Osteocyte (in vitro differentiated cells): ENCODE data around the gene TCERG1L. TPM values are rescaled to one million over a fixed set of nuclear protein-coding genes. Genes with fewer than 3 reads are reported as not detected.

Experiments used
- DNase-seq: peaks from one replicate; pipeline ENCODE4 v3.0.0; 2021; ENCODE audit warnings: mixed read lengths; ENCODE audit not compliant: unreplicated experiment; ENCODE audit errors: extremely low spot score
- H3K27ac Mint-ChIP-seq: one replicate; pipeline ENCODE4 v1.8.0; 2021; ENCODE audit warnings: mild to moderate bottlenecking, mixed read lengths; ENCODE audit not compliant: unreplicated experiment
- H3K27me3 Mint-ChIP-seq: one replicate; pipeline ENCODE4 v1.8.0; 2021; ENCODE audit warnings: mixed read lengths; ENCODE audit not compliant: unreplicated experiment
- H3K36me3 Mint-ChIP-seq: one replicate; pipeline ENCODE4 v1.8.0; 2021; ENCODE audit warnings: mixed read lengths; ENCODE audit not compliant: unreplicated experiment
- H3K4me1 Mint-ChIP-seq: one replicate; pipeline ENCODE4 v1.8.0; 2021; ENCODE audit warnings: mixed read lengths; ENCODE audit not compliant: unreplicated experiment
- H3K4me3 Mint-ChIP-seq: one replicate; pipeline ENCODE4 v1.8.0; 2021; ENCODE audit warnings: mild to moderate bottlenecking, moderate library complexity, mixed read lengths; ENCODE audit not compliant: unreplicated experiment
- H3K9me3 Mint-ChIP-seq: one replicate; pipeline ENCODE4 v1.8.0; 2021; ENCODE audit warnings: mixed read lengths; ENCODE audit not compliant: unreplicated experiment
- total RNA-seq: library from RNA; stranded (reverse); gene quantifications from 2 replicates; pipeline ENCODE4 v1.2.1, GENCODE V29; 2021
- TF ChIP-seq, protein P1 (sequence below): fragments of 200-600 bp; sonication (generic); IDR thresholded peaks from 2 replicates; pipeline ENCODE4 v1.5.0; 2021; ENCODE audit warnings: antibody characterized with exemption, mild to moderate bottlenecking, moderate library complexity

TCERG1L gene
- total RNA-seq, 1 donor from 2014 or later: not detected

DNA sequence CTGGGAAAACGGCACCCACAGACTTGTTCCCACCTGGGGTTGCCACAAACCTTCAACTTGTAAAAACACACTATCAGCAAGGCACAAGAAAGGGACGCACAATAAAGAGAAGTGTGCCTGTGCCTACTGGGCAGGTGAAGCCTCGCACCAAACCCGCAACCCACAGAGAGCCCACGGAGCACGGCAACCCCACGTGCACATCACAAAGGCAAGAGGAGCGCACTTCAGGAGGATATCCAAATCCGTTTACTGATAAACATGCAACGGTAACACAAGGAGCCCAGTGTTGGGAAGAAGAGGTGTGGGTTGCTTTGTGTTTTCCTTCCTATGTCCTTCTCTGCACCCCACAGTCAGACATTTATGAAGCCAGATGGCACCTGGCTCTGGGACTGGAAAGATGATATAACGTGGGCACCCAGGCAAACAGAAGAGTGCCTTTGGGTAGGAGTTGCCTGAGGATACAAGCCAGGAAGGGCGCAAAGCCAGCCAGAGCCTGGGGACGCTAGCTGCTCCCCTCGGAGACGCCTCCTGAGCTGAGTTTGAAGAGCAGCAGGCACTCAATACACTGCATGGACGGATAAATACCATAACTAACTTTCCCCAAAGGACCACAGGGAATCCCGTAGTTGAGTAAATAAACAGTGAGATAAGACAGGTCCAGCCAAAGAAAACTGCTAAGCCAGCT lies 41.6 kb downstream of the TCERG1L start:
- Mint-ChIP-seq H3K27ac (no peak overlapping the region), H3K36me3 (peaks cover 4% of the 10 kb centered on the region), H3K4me3 (no peak overlapping the region), H3K9me3 (peaks cover 36% of the 10 kb centered on the region), H3K4me1 (no peaks in the 10 kb centered on the region), H3K27me3 (no peaks in the 10 kb centered on the region)
- TF ChIP-seq, protein P1, sequence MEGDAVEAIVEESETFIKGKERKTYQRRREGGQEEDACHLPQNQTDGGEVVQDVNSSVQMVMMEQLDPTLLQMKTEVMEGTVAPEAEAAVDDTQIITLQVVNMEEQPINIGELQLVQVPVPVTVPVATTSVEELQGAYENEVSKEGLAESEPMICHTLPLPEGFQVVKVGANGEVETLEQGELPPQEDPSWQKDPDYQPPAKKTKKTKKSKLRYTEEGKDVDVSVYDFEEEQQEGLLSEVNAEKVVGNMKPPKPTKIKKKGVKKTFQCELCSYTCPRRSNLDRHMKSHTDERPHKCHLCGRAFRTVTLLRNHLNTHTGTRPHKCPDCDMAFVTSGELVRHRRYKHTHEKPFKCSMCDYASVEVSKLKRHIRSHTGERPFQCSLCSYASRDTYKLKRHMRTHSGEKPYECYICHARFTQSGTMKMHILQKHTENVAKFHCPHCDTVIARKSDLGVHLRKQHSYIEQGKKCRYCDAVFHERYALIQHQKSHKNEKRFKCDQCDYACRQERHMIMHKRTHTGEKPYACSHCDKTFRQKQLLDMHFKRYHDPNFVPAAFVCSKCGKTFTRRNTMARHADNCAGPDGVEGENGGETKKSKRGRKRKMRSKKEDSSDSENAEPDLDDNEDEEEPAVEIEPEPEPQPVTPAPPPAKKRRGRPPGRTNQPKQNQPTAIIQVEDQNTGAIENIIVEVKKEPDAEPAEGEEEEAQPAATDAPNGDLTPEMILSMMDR: no peak
- peak; percentile 62 for DNase-seq

DNA sequence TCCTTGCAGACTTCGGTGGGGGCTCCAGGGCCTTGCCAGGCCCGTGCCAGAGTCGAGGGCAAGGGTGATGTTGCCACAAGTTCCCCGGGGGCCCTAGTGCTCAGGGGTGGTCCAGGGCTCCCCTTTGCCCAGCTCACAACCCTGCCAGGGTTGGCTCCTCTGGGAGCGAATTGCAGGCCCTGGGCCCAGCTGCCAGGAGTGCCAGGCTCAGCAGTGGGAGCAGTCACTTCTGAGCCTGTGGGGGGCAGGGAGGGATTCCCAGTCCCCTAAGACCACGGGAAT lies 43.8 kb downstream of the TCERG1L start:
- TF ChIP-seq, protein P1: no peak
- H3K27me3 Mint-ChIP-seq: no peaks in the 10 kb centered on the region
- H3K4me1 Mint-ChIP-seq: no peaks in the 10 kb centered on the region
- peaks cover 48% of the 10 kb centered on the region for H3K9me3 Mint-ChIP-seq
- H3K27ac Mint-ChIP-seq: no peak overlapping the region
- no peak overlapping the region for H3K4me3 Mint-ChIP-seq
- H3K36me3 Mint-ChIP-seq: peaks cover 4% of the 10 kb centered on the region
- no peak for DNase-seq

DNA sequence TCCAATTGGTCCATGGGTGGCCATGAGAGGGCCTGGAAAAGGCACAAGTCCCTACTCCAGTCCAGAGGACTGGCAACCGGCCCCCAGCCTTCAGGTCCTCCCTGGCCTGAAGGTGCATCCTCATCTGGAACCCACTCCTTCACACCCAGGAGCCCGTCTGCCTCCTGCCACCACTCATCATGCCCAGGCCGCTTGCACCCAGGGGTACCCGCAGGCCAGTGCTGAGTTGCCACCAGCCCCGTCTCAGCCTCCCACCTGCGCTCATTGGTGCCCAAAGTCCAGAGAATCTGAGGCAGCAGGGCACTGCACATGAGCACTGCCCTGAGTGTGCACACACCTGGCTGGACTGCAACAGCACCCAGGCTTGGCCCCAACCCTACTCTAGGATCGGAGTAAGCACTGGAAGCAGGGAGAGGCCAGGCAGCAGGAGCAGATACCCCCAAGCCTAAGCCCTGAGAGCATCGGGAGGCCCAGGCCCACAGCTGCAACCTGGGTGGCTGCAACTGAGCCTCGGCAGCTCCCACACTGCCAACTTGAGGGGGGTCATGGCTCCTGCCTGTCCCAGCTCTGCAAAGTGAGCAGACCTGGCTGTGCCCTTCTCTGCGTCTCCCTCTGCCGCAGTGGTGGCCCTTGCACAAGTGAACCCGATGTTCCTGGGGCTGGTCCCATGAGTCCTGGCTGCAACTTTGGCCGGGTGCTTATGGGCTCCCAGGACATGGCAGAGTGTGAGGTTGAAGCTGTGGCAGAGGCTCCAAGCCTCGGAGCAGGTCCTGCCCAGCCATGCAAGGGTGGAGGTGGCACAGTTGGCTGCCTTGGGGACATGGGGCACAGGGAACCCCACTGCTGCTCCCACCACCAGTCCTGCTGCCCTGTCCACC lies 44.3 kb downstream of the TCERG1L start:
- H3K4me3 Mint-ChIP-seq: no peak overlapping the region
- H3K4me1 Mint-ChIP-seq: no peaks in the 10 kb centered on the region
- peaks cover 4% of the 10 kb centered on the region for H3K36me3 Mint-ChIP-seq
- H3K27me3 Mint-ChIP-seq: no peaks in the 10 kb centered on the region
- H3K9me3 Mint-ChIP-seq: peaks cover 52% of the 10 kb centered on the region
- TF ChIP-seq, protein P1: no peak
- H3K27ac Mint-ChIP-seq: no peak overlapping the region
- peak; percentile 80 for DNase-seq

DNA sequence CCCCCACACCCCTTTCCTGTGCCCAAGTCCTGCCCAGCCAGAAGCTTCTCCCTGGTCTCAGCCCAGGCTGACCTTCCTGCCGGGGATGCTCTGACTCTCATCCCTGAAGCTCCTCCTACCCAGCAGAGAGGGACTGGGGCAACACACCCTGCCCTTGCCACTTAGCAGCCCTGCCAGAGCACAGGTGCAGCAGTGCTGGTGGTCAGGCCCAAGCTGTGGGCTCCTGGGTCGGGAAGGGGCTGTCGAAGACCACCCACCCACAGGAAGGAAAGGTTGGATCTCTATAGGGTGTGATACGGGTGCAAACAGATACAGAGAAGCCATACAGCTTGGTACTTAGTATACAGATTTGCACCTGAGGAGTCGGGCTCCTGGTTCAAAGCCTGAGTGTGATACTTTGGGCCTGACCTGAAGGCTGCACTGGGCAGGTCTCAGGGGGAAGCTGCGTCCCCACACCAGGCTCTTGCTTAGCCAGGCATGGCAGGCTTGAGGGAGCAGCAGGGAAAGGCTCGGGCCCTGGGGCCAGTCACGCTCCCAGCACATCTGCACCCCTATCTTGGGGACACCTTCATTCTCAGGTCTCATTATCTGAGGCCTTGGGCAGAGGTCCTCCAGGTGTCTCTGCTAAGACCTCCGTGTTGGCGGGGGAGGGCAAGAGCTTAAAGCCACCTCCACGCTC lies 47.3 kb downstream of the TCERG1L start:
- DNase-seq: no peak
- Mint-ChIP-seq H3K9me3 (peaks cover 40% of the 10 kb centered on the region), H3K36me3 (peaks cover under 1% of the 10 kb centered on the region), H3K27me3 (no peaks in the 10 kb centered on the region), H3K4me3 (no peak overlapping the region), H3K4me1 (no peaks in the 10 kb centered on the region), H3K27ac (no peak overlapping the region)
- TF ChIP-seq, protein P1: no peak
